Stomach (tissue), 4 donors: ENCODE data around the gene KCNAB1.

Experiments
- EP300 ChIP-seq: sonication (generic); formaldehyde crosslinking; IDR thresholded peaks from one replicate; pipeline ENCODE4 v1.6.1; 2017; ENCODE audit warnings: antibody characterized with exemption
- POLR2A ChIP-seq, 4 donors: fragments of 450-650 bp; IDR thresholded peaks; one replicate each; pipeline ENCODE4 v1.6.1; 2016; ENCODE audit warnings: antibody characterized with exemption in 4 of 4, control low read depth in 2 of 4, mild to moderate bottlenecking in 1 of 4, moderate library complexity in 1 of 4
- TF ChIP-seq, protein P1 (sequence below), 7 experiments: fragments of 450-650 bp in 4 of 7; fragments of 200-600 bp in 3 of 7; sonication (generic) in 3 of 7; IDR thresholded peaks; one replicate each; pipeline ENCODE4 v1.5.1; 2016 to 2019; ENCODE audit warnings: antibody characterized with exemption in 7 of 7, control low read depth in 2 of 7, mild to moderate bottlenecking in 1 of 7

DNA sequence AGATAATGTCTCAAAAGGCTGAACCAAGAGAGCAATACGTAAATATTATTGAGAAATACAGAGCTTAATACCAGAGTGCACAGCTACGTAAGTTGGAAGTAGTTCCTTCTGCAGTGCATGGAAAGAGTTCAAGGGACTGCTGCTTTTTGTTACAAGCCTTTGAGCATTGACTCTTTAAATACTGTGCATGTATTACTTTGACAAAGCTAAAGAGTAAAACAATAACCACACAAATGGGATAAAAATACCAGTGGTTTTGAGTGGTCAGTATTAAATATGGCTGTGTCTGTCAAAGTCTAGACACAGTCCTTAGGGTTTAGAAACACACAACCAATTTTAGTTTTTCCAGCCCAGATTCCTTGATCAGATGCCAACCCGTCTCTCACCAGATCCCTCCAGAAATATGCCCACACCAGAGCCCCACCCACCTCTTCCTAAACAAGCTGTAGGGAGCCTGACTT lies 372.5 kb downstream of the KCNAB1 start:
- TF ChIP-seq EP300 = no peak
- TF ChIP-seq, protein P1, sequence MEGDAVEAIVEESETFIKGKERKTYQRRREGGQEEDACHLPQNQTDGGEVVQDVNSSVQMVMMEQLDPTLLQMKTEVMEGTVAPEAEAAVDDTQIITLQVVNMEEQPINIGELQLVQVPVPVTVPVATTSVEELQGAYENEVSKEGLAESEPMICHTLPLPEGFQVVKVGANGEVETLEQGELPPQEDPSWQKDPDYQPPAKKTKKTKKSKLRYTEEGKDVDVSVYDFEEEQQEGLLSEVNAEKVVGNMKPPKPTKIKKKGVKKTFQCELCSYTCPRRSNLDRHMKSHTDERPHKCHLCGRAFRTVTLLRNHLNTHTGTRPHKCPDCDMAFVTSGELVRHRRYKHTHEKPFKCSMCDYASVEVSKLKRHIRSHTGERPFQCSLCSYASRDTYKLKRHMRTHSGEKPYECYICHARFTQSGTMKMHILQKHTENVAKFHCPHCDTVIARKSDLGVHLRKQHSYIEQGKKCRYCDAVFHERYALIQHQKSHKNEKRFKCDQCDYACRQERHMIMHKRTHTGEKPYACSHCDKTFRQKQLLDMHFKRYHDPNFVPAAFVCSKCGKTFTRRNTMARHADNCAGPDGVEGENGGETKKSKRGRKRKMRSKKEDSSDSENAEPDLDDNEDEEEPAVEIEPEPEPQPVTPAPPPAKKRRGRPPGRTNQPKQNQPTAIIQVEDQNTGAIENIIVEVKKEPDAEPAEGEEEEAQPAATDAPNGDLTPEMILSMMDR (IDR thresholded peaks at IDR 0.05) = no peak
- TF ChIP-seq POLR2A (IDR thresholded peaks at IDR 0.05) = no peak
